SK-N-MC (cell line): ENCODE results near the gene SHISAL1.

ENCODE experiments used
- EZH2 ChIP-seq: fragments of 200-600 bp; sonication (generic); IDR thresholded peaks from one replicate; pipeline ENCODE4 v1.6.1; 2017; ENCODE audit warnings: antibody characterized with exemption
- POLR2AphosphoS5 ChIP-seq: IDR thresholded peaks from 2 replicates; pipeline ENCODE4 v1.6.1; 2012; ENCODE audit warnings: mild to moderate bottlenecking, low read depth, low read length, borderline replicate concordance

- TF ChIP-seq EZH2 (no peak), POLR2AphosphoS5 (no peak)
These were observed 112.9 kb downstream of the SHISAL1 start for GRCh38 chr22:44199866-44200265.
